Activated CD4-positive, alpha-beta T cell treated with anti-CD3 and anti-CD28 coated beads, Interleukin-2, amount 50 U/mL, for 1 hour (primary cell): ENCODE results near the gene SLC25A19.

ENCODE experiments used
- DNase-seq: peaks from one replicate; pipeline ENCODE4 v3.0.0-alpha.2; 2020

Gene SLC25A19

GRCh38 chr17:75239778-75240393 lies 49.3 kb downstream of the SLC25A19 start:
- DNase-seq, result no peak

GRCh38 chr17:75239214-75239613 lies 50.0 kb downstream of the SLC25A19 start:
- no peak for DNase-seq

- peak; percentile 63 for DNase-seq
Observed at GRCh38 chr17:75238684-75239191, 50.5 kb downstream of the SLC25A19 start.

- DNase-seq, result no peak
Observed at GRCh38 chr17:75238020-75238580, 51.1 kb downstream of the SLC25A19 start.

- no peak for DNase-seq
Observed at GRCh38 chr17:75237100-75238014, 51.9 kb downstream of the SLC25A19 start.

- no peak for DNase-seq
Observed at GRCh38 chr17:75232786-75233185, 56.4 kb downstream of the SLC25A19 start.

GRCh38 chr17:75231741-75232464 lies 57.3 kb downstream of the SLC25A19 start:
- no peak for DNase-seq

- no peak for DNase-seq
Observed at GRCh38 chr17:75231071-75231470, 58.2 kb downstream of the SLC25A19 start.

GRCh38 chr17:75228847-75229246 lies 60.4 kb downstream of the SLC25A19 start:
- DNase-seq, result no peak

- DNase-seq, result no peak
Observed at GRCh38 chr17:75228305-75228704, 60.9 kb downstream of the SLC25A19 start.

GRCh38 chr17:75227729-75228128 lies 61.5 kb downstream of the SLC25A19 start:
- DNase-seq, result no peak

- DNase-seq, result no peak
Observed at GRCh38 chr17:75225016-75225415, 64.2 kb downstream of the SLC25A19 start.
